Activated CD4-positive, alpha-beta T cell treated with anti-CD3 and anti-CD28 coated beads, Interleukin-10, Interleukin-2, amounts not matched to agents 100 ng/mL and 50 ng/mL, durations not matched to agents 16 hours and 8 hours (primary cell): Measurements from ENCODE around the gene TNFSF9.
"Not testable (repeated sequence)": the region's sequence is repeated elsewhere in the genome, so short reads cannot be mapped to it uniquely, and the experiment has no call there.

Experiments used
- DNase-seq: peaks from one replicate; pipeline ENCODE4 v3.0.0-alpha.2; 2020

TNFSF9 gene

GRCh38 chr19:6530386-6531162 is at the start of gene TNFSF9:
TNFSF9 (plus strand) TSS chr19:6531026; CDS start chr19:6531037, 11 bp downstream.
- DNase-seq: peak; percentile 88

DNA sequence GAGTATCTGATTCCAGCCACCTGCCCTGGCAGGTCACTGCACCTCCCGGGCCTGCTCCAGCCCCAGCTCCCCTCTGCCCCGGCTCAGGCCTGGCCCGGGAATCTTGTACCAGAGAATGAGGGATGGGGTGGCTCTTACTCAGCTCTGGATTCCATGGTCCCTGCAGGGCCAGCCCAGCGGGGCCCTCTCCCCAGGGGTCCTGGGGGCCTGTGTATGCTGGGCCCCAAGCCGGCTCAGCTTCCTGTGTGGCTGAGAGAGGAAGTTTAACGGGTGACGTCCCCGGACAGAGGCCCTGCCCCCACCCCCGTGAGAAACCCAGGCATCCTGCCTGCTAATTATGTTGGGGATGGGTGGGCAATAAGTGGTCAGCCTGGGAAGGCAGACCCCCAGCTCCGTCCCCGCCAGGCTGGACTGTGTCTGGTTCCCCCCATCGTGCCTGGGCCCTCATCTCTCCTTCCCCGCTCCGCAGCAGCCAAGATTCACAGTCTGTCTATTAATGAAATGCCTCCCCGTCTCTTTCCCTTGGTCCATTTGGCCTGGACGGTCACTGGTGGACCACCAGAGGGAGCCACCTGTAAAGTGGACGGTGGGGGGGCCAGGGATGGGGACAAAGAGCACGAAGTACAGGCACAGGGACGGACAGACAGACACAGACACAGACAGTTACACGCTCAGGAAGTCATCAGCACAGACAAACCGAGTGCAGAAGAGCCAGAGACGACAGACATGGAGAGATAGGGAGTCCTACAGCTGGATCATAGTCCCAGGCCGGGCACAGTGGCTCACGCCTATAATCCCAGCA is 49.1 kb upstream of the TNFSF9 start, which contains the start of gene DENND1C:
Gene DENND1C (minus strand): TSS at position 247 of the 802 bp plus-strand sequence. CDS start 92 bp downstream, at position 155.
- DNase-seq: peak; percentile 84

DNA sequence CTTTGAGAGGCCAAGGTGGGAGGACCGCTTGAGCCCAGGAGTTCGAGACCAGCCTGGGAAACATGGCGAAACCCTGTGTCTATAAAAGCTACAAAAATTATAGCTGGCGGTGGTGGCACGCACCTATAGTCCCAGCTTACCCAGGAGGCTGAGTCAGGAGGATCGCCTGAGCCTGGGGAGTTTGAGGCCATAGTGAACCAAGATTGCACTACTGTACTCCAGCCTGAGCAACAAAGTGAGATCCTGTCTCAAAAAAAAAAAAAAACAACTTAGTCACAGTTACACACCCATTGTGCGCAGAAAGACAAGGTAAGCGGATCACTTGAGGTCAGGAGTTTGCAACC is 48.5 kb upstream of the TNFSF9 start:
- DNase-seq: no peak

- DNase-seq: no peak
Measured at GRCh38 chr19:6483235-6483634, 47.6 kb upstream of the TNFSF9 start.

- no peak for DNase-seq
Measured at GRCh38 chr19:6484230-6484629, 46.6 kb upstream of the TNFSF9 start.

DNA sequence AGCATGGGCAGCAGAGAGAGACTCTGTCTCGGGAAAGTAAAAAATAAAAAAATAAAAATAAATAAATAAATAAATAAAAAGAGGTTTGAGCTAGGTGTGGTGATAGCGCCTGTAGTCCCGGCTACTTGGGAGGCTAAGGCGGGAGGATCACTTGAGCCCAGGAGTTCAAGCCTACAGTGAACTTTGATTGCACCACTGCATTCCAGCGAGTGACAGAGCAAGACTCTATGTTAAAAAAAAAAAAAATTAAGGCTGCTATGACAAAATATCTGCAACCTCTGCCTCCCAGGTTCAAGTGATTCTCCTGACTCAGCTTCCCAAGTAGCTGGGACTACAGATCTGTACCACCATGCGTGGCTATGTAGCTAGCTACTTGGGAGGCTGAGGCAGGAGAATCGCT is 46.0 kb upstream of the TNFSF9 start:
- DNase-seq: no peak

DNA sequence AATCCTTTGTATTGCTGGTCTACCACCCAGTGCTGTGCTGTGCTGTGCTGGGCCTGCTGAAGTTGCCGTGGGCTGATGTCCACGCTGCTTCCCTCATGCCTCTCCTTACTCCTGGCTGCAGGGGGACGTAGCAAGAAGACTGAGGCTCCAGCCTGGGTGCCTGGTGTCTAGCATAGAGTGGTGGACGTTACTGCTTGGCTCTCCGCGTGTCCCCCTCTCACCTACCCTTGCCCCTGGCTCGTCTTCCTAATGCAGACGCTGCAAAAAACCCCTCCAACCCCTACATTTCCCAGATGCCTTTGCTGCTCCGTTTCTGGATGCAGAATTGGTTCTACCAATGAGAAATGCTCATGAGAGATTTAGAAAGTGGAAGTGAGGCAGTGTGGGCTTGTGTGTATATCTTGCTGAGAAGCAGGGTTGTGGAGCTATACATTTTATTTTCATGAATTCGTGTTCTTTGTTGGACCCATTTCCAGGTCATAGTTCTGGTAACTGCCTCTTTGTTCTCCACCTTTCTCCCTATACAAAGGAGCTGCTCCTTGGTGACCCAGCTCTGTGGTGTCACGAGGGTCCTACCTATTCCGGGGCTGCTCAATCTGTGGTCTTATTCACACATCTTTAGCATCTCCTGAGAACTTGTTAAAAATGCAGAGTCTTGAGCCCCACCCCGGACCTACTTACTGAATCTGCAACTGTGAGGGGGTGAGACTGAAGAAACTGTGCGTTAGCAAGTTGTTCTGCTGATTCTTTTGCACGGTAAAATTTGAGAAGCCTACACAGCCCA is 41.4 kb upstream of the TNFSF9 start:
- peak; percentile 71 for DNase-seq

DNA sequence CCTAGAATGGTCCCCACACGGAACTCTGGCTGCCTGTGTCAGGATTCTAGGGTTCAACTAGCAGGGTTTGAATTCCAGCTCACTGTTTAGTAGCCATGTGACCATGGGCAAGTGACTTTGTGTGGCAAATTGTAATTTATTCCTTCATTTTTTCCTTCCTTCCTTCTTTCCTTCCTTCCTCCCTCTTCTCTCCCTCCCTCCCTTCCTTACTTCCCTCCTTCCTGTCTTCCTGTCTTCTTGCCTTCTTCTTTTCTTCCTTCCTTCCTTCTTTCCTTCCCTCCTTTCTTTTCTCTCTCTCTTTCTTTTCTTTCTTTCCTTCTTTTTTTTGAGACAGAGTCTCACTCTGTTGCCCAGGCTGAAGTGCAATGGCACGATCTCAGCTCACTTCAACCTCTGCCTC is 40.7 kb upstream of the TNFSF9 start:
- DNase-seq: no peak

GRCh38 chr19:6491802-6492592 is 38.8 kb upstream of the TNFSF9 start:
- no peak for DNase-seq

- no peak for DNase-seq
Measured at GRCh38 chr19:6494438-6495036, 36.3 kb upstream of the TNFSF9 start.

DNA sequence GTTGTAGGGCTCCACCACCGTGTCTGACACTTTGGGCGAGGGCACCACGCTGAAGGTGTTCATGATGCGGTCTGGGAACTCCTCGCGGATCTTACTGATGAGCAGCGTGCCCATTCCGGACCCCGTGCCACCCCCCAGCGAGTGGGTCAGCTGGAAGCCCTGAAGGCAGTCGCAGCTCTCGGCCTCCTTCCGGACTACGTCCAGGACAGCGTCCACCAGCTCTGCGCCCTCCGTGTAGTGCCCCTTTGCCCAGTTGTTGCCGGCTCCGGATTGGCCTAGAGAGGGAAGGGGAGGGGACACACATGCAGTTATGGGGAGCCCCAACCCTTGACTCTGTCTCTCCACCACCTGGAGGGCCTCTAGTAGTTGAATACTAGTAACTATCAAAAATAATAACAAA is 34.9 kb upstream of the TNFSF9 start:
- no peak for DNase-seq

- no peak for DNase-seq
Measured at GRCh38 chr19:6498294-6499036, 32.4 kb upstream of the TNFSF9 start.

DNA sequence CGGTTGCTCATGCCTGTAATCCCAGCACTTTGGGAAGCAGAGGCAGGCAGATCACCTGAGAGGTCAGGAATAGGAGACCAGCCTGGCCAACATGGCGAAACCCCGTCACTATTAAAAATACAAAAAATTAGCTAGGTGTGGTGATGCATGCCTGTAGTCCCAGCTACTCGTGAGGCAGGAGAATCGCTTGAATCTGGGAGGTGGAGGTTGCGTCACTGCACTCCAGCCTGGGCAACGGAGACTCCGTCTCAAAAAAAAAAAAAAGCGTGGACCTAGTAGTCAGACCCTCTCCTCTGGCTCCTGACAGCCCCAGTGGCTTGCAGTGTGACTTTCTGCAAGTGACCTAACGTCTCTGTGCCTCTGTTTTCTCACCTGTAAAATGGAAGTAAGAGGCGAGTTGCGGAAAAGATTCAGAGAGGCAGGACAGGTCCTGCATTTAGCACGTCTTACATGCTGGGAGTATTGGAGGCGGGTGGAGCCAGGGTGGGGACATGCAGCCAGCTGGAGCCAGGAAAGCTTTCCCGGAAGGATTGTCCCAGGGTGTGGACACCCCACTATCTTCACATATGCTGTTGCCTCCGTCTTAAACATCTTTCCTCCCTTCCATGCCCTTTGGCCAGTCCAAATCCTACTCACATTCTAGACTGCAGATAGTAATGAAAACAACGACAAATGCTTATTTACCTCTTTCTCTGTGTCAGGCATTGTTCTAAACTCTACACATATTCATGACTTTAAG is 31.6 kb upstream of the TNFSF9 start:
- DNase-seq: no peak

GRCh38 chr19:6500837-6501739 is 29.7 kb upstream of the TNFSF9 start:
- no peak for DNase-seq

GRCh38 chr19:6501740-6502648 is 28.8 kb upstream of the TNFSF9 start, which contains the start of gene TUBB4A:
TUBB4A (minus strand) TSS chr19:6502309; CDS start chr19:6502212, 97 bp downstream.
- peak; percentile 28 for DNase-seq

- DNase-seq: no peak
Measured at GRCh38 chr19:6503407-6504201, 27.2 kb upstream of the TNFSF9 start.

DNA sequence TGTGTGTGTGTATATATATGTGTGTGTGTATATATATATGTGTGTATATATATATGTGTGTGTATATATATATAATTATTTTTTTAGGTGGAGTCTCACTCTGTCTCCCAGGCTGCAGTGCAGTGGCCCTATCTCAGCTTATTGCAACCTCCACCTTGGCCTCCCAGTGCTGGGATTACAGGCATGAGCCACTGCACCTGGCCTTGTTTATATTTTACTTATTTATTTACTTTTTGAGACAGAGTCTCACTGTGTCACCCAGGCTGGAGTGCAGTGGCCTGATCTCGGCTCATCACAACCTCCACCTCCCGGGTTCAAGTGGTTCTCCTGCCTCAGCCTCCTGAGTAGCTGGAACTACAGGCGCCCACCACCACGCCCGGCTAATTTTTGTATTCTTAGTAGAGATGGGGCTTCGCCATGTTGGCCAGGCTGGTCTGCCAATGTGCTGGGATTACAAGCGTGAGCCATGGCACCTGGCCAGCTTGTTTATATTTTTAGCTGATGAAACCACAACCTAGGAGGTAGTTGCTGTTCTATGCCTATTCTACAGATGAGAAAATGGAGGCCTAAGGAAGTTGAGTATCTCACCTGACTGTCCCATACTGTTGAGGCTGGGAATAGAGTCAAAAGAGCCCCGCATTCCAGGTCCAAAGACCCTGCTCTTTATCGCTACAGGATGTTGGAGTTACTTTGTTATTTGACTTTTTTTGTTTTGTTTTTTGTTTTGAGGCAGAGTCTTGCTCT is 22.6 kb upstream of the TNFSF9 start:
- not testable (repeated sequence) for DNase-seq
